Measurements from ENCODE around the gene PHF23. TPM values are rescaled to one million over a fixed set of nuclear protein-coding genes. Genes with fewer than 3 reads are reported as not detected.

The PHF23 gene
- total RNA-seq, 4 donors from 2014 or later: 9.7 to 68.1 (median 29.7) TPM

DNA sequence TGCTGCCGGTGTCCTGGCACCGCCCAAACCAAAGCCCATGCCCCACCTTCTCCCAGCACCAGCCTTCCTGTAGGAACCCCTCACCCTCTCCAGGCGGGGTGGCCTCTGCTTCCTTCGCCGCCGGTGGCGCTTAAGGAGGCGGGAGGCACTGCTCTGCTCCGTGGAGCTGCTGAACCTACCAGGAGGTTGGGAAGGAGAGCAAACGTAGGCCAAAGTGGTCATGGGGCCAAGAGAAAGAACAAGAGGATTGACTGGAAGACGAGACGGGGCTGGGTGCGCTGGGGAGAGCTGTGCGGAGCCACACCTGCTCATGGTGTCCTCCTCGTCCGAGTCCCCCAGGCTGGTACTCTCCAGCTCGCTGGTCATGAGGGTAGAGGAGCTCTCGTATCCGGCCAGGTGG is 9.8 kb downstream of the PHF23 start:
- H3K4me1 ChIP-seq: peaks cover 4% of the 10 kb centered on the region in 2 donors
- H3K4me3 ChIP-seq: no peak overlapping the region
- intact Hi-C loops (cut with DNase I; ENCODE audit: low total_unique reads): no loop called here
- TF ChIP-seq POLR2A (IDR thresholded peaks at IDR 0.05): no peak
- TF ChIP-seq, protein P1, sequence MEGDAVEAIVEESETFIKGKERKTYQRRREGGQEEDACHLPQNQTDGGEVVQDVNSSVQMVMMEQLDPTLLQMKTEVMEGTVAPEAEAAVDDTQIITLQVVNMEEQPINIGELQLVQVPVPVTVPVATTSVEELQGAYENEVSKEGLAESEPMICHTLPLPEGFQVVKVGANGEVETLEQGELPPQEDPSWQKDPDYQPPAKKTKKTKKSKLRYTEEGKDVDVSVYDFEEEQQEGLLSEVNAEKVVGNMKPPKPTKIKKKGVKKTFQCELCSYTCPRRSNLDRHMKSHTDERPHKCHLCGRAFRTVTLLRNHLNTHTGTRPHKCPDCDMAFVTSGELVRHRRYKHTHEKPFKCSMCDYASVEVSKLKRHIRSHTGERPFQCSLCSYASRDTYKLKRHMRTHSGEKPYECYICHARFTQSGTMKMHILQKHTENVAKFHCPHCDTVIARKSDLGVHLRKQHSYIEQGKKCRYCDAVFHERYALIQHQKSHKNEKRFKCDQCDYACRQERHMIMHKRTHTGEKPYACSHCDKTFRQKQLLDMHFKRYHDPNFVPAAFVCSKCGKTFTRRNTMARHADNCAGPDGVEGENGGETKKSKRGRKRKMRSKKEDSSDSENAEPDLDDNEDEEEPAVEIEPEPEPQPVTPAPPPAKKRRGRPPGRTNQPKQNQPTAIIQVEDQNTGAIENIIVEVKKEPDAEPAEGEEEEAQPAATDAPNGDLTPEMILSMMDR (IDR thresholded peaks at IDR 0.05): no peak
- no peak for DNase-seq
- no peak overlapping the region for H3K27ac ChIP-seq
- H3K36me3 ChIP-seq: no peaks in the 10 kb centered on the region
- H3K27me3 ChIP-seq: no peaks in the 10 kb centered on the region
- H3K9me3 ChIP-seq: no peaks in the 10 kb centered on the region

DNA sequence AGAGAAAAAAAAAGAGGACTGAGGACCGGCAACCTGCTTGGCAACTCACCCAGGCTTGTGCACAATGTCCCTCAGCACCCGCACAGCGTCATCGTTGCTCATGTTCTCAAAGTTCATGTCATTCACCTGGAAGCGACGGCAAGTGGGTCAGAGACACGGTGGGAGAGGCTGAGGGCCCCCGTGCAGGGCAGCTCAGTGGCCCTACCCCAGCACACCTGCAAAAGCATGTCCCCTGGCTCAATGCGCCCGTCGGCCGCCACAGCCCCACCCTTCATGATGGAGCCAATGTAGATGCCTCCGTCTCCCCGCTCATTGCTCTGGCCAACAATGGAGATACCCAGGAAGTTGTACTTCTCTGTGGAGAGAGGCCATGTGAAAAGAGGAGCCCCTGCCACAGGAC is 10.3 kb downstream of the PHF23 start:
- H3K36me3 ChIP-seq: no peaks in the 10 kb centered on the region
- H3K4me3 ChIP-seq: no peak overlapping the region
- TF ChIP-seq, protein P1 (IDR thresholded peaks at IDR 0.05): no peak
- TF ChIP-seq POLR2A (IDR thresholded peaks at IDR 0.05): no peak
- no peak overlapping the region for H3K27ac ChIP-seq
- DNase-seq: no peak
- H3K4me1 ChIP-seq: peaks cover 4% of the 10 kb centered on the region in 2 donors
- H3K27me3 ChIP-seq: no peaks in the 10 kb centered on the region
- no peaks in the 10 kb centered on the region for H3K9me3 ChIP-seq
- intact Hi-C loops (cut with DNase I; ENCODE audit: low total_unique reads): no loop called here

DNA sequence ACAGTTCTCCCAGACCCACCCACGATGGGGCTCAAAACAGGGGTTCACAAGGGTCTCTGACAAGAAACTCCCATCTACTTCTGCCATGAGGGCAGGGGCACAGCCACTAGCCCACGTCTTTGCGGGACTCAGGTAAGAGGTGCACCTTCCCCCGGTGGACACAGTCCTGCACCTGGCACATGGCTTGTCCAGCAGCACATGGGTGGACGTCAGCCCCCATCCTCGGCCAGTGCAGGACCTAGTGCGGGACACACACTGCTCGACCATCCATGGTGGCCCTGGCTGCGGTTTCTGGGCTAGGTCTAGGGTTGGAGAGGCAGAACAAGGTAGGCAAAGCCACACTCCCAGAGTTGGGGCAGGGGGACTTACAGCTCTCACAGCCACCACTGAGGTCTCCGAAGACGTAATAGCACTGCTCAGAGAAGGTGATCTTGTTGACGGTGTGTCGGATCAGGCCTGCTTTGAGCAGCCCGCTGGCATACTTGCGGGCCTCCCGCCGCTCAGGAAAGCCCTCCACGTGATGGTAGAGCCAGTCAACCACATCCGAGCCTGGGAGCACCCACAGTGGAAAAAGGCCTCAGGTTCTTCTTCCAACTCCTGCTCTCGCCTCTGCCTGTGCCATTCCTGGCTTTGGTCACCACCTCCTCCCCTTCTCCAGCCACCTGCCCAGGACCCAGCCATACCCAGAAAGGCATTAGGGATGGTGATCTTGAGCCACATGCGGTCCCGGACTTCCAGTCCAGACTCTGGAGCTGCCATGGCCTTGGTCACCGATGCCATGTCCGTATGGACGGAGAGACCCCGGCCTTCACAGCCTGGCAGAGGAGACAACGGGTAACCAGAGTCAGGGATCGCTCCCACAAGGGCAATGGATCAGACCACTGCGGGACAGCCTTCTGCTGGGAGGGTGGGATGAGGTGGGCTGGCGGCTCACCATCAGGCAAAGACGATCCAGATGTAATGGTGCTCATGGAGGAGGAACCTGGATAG is 12.2 kb downstream of the PHF23 start:
- Histone ChIP-seq H3K27me3 (no peaks in the 10 kb centered on the region), H3K9me3 (no peaks in the 10 kb centered on the region), H3K4me3 (no peak overlapping the region), H3K4me1 (peaks cover 0 to 3% of the 10 kb centered on the region in 2 donors), H3K36me3 (no peaks in the 10 kb centered on the region), H3K27ac (no peak overlapping the region)
- TF ChIP-seq POLR2A (IDR thresholded peaks at IDR 0.05): no peak
- TF ChIP-seq, protein P1 (IDR thresholded peaks at IDR 0.05): no peak
- no peak for DNase-seq
- intact Hi-C loops (cut with DNase I; ENCODE audit: low total_unique reads): no loop called here

DNA sequence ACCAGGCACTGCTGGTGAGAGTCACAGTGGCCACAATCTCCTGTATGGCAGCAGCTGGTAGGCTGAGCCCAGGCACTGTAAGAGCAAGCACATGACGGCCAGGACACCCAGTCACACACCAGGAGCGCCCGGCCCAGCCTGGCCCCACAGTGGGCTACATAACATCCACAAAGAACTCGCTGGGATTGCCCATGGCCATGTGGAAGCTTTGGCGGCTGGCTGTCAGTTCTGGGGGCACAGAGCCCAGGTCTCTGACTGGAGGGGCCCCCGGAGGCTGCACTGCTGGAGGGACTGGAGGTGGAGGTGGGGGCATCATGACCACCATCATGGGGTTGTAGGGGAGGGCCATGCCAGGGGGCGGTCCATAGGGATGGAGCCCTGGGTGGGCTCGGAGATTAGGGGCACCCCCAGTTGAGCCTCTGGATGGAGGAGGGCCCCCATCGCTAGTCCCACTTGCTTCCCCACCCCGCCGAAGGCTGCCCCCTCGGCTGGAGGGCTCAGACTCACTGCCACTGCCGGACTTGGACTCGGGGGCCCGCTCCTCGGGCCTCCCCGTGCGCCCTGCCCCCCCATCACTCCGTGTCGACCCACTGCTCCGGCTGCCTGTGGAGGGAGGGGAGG is 13.4 kb downstream of the PHF23 start:
- Histone ChIP-seq H3K27me3 (no peaks in the 10 kb centered on the region), H3K4me1 (no peaks in the 10 kb centered on the region), H3K36me3 (no peaks in the 10 kb centered on the region), H3K9me3 (no peaks in the 10 kb centered on the region), H3K27ac (peak overlapping the region in 1 of 2 donors; percentile 2), H3K4me3 (no peak overlapping the region)
- DNase-seq: no peak
- intact Hi-C loops (cut with DNase I; ENCODE audit: low total_unique reads): no loop called here
- TF ChIP-seq, protein P1 (IDR thresholded peaks at IDR 0.05): no peak
- no peak for TF ChIP-seq POLR2A (IDR thresholded peaks at IDR 0.05)

DNA sequence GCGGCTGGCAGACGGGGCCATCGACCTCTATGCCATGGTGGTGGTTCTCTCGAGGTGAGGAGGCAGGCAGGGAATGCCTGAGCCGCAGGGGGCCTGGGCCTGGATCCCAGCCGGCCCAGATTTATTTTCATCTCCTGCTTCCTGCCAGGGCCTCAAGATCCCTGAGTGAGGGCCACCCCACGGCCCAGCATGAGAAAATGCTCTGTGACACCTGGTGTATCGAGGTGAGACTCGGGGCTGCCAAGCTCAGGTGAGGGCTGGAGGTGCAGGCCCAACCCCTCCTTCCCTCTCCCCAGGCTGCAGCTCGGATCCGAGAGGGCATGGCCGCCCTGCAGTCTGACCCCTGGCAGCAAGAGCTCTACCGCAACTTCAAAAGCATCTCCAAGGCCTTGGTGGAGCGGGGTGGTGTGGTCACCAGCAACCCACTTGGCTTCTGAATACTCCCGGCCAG is 14.6 kb downstream of the PHF23 start:
- Histone ChIP-seq H3K27me3 (no peaks in the 10 kb centered on the region), H3K4me1 (no peaks in the 10 kb centered on the region), H3K36me3 (no peaks in the 10 kb centered on the region), H3K9me3 (no peaks in the 10 kb centered on the region), H3K4me3 (no peak overlapping the region), H3K27ac (peak overlapping the region in 1 of 2 donors; percentile 2)
- no peak for TF ChIP-seq POLR2A (IDR thresholded peaks at IDR 0.05)
- TF ChIP-seq, protein P1 (IDR thresholded peaks at IDR 0.05): no peak
- intact Hi-C loops (cut with DNase I; ENCODE audit: low total_unique reads): no loop called here
- DNase-seq: no peak
